NCI-H1092 (cell line): Measurements from ENCODE around the gene LMTK3.

Experiments
- DNase-seq: peaks from one replicate; lab custom pipeline; 2025; lab: John Stamatoyannopoulos, UW

The LMTK3 gene

DNA sequence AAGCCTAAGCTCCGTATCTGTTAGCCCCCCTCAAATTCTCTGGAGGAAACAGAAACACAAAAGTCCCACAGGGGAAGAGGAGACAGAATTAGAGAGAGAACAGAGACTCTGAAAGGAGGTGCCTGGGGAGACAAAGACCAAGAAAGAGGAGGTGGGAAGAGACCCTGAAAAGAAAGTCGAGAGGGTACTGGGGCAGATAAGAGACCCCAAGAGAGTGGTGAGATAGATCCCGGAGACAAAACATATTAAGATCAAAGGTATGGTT, 66.8 kb downstream of the LMTK3 start:
- DNase-seq, result no peak

GRCh38 chr19:48444129-48444935, 67.3 kb downstream of the LMTK3 start:
- DNase-seq, result no peak

- DNase-seq, result no peak
Measured at GRCh38 chr19:48443731-48444128, 67.9 kb downstream of the LMTK3 start.

GRCh38 chr19:48443256-48443655, 68.4 kb downstream of the LMTK3 start:
- no peak for DNase-seq

GRCh38 chr19:48442116-48443035, 69.3 kb downstream of the LMTK3 start:
- no peak for DNase-seq

- no peak for DNase-seq
Measured at GRCh38 chr19:48441360-48442050, 70.1 kb downstream of the LMTK3 start.

GRCh38 chr19:48436586-48436985, 75.0 kb downstream of the LMTK3 start:
- DNase-seq, result no peak
